ENCODE data around the gene DNAJC8. TPM values are rescaled to one million over a fixed set of nuclear protein-coding genes. Genes with fewer than 3 reads are reported as not detected.

DNAJC8 gene, protein sequence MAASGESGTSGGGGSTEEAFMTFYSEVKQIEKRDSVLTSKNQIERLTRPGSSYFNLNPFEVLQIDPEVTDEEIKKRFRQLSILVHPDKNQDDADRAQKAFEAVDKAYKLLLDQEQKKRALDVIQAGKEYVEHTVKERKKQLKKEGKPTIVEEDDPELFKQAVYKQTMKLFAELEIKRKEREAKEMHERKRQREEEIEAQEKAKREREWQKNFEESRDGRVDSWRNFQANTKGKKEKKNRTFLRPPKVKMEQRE
- 41.0 TPM for total RNA-seq

DNA sequence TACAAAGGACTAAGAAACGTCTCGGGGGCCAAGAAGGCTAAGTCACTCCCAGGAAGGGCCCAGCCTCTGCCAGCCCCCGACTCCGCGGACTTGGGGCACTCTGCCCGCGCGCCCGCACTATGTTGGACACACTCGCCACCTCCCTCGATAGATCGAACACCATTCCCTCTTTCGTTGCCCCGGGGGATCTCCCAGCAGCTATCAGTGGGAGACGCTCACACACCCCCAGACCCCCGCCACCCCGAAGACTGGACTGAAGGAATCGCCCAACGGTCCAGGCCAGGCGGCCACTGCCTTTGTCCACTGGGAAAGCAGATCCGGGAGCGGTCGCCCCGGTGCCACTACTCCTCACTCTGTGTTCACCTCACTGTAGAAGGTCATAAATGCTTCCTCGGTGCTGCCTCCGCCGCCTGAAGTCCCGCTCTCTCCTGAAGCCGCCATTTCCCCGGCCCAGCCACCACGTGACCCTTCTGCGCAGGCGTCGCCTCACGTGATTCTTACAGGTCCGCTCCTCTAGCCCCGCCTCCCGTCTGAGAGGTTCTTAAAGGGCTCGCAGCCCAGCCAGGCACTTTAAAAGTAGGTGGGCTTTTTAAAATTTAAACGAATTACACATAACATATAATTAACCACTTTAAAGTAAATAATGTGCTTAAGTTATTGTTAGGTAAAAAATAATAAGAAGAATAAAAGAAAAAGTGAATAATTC, at the start of gene DNAJC8:
TSS of gene DNAJC8 (minus strand) at position 472 of the 706 bp plus-strand sequence. CDS start at position 441, 31 bp downstream.

DNA sequence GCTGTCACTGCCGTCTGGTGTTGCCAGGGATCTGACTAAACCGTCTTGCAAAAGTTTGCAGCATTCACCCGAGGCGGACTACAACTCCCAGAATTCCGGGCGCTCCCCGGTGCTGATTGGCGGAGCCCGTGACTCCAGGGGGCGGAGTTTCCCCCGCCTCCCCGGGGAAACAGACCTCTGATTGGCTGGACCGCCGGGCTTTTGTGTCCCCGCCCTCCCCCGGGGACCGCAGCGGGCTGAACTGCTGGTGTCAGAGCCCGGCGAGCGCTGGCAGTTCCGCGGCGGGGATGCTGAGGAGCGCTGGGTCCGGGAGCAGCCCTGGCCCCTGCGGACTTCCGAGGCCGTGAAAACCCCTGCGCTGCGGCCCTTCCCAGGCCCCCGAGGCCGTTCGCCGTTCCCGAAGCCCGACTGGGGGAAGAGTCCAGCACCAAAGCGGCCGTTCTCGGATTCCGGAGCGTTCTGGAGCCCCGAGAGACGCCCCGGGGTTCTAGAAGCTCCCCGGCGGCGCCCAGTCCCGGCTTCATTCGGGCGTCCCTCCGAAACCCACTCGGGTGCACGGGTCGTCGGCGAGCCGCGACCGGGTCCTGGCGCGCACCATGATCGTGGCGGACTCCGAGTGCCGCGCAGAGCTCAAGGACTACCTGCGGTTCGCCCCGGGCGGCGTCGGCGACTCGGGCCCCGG, 26.6 kb upstream of the DNAJC8 start, which contains the start of gene SESN2:
TSS of gene SESN2 (plus strand) at position 267 of the 682 bp plus-strand sequence. CDS start at position 597, 330 bp downstream.

DNA sequence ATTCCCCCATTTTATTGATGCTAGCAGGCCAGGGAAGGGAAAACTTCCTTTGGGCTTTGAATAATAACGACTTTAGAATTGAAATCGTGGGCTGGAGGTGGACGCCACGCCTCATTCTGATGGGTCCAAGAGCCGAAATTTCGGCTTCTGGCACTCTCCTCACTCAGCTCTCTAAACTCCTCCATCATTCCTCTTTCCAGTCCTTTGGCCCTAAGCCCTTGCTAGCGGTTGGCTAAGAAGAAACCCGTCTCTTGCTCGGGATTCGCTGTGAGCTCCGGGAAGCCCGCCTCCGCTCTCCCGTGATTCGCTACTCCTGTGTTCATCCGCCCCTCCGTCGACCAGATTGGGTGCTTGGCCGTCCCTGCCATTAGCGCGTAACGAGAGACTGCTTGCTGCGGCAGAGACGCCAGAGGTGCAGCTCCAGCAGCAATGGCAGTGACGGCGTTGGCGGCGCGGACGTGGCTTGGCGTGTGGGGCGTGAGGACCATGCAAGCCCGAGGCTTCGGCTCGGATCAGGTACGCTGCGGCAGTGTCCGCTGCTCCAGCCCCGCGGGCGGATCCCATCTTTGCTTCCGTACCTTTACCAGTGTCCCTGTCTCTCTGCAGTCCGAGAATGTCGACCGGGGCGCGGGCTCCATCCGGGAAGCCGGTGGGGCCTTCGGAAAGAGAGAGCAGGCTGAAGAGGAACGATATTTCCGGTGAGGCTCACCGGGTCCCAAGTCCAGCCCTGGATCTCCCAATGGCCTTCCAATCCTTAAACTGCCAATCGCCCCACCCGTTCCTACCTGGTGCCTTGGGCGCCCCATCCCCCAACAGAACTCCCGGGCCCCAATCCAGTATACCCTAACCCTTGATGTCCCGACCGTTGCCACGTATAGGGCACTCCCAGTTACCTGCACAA, 3.2 kb upstream of the DNAJC8 start, which contains the start of gene ATP5IF1:
TSS of gene ATP5IF1 (plus strand) at position 370 of the 901 bp plus-strand sequence. CDS start at position 430, 60 bp downstream.

DNA sequence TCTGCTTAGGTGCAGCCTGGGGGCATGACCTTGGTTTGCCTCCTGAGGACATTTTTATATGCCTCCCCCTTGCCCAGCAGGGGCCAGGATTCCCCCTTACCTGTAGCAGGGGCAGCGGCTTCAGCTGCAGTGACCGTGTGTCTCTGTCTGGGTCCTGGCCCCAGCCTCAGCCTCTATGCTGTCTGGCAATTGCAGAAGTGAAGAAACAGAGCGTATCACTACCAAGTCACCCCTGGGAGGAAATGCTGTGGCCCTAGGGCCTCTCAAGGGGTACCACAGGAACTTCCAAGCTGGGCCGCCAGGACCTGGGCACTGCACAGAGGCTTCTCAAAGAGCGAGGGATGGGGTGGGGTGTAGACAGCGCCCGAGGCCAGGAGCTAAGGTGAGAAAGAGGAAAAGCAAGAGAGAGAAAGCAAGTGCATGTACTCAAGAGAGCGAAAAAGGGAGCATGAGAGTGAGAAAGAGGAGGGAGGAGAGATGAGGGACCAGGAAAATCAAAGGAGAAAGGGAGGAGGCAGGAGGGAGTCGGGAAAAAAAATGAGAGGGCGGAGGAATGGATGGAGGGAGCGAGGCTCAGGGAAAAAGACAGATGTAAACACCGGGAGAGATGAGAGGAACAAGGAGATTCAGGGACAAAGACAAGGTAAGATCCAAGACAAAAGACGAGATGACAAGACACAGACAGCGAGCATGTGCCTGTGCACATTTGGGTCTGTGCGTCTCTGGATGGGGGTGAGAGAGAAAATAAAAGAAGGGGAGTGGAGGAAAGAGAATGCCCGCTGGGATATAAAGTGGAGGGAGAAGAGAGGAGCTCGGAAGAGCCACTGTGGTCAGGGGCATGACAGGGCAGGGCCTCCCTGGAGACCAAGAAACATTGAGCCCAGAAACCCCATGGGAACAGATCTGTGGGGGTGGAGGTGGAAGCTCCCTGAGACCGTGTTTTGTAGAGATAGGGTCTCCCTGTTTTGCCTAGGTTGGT, 56.0 kb downstream of the DNAJC8 start, which contains the start of gene PTAFR:
TSS of gene PTAFR (minus strand) at position 199 of the 979 bp plus-strand sequence. CDS start 25,669 bp downstream, outside the sequence.

Other genes with a start within 250 kb of the DNAJC8 start
- 22.2 TPM for gene EYA3, start 144.4 kb downstream of the DNAJC8 start, total RNA-seq
- gene PTAFR, start 56.3 kb downstream of the DNAJC8 start, total RNA-seq = 1.6 TPM
- gene ATP5IF1, start 3.1 kb upstream of the DNAJC8 start, total RNA-seq = 52.6 TPM
- gene SESN2, start 26.5 kb upstream of the DNAJC8 start, total RNA-seq = 3.4 TPM
- 11.6 TPM for gene MED18, start 96.0 kb upstream of the DNAJC8 start, total RNA-seq
- gene PHACTR4, start 136.7 kb upstream of the DNAJC8 start, total RNA-seq = 26.0 TPM

All from parietal lobe (tissue), 1 donor.